HEK293 (cell line): Measurements from ENCODE around the gene CDT1.

Experiments
- CTCF ChIA-PET: fragments of 350-600 bp; formaldehyde crosslinking; extraction: SDS; loops from one replicate; lab custom pipeline; 2021; ENCODE audit warnings: antibody characterized with exemption; lab: Yijun Ruan, JAX
- POLR2A ChIA-PET: fragments of 300-600 bp; formaldehyde crosslinking; extraction: SDS; loops from one replicate; lab custom pipeline; 2020; ENCODE audit warnings: antibody characterized with exemption, inconsistent platforms; lab: Yijun Ruan, JAX
- H3K27ac ChIP-seq: fragments of 200-500 bp; sonication (Bioruptor generic); 2 replicates; pipeline ENCODE4 v1.5.1; 2014; ENCODE audit warnings: low read depth, low read length, control low read depth, inconsistent platforms; ENCODE audit errors: extremely low read depth
- H3K36me3 ChIP-seq, 2 experiments: fragments of 200-500 bp in 1 of 2; sonication (Bioruptor generic) in 1 of 2; 1 replicate in 1 of 2; 2 replicates in 1 of 2; pipeline ENCODE4 v1.5.1; 2014 to 2017; ENCODE audit warnings: inconsistent platforms in 2 of 2, low read length in 2 of 2; ENCODE audit not compliant: control insufficient read depth in 2 of 2, insufficient read depth in 1 of 2
- H3K4me1 ChIP-seq: fragments of 200-500 bp; sonication (Bioruptor generic); 2 replicates; pipeline ENCODE4 v1.5.1; 2014; ENCODE audit warnings: mild to moderate bottlenecking, low read length, inconsistent platforms; ENCODE audit not compliant: control insufficient read depth, insufficient read depth
- H3K4me3 ChIP-seq: 2 replicates; pipeline ENCODE4 v1.5.1; 2011; ENCODE audit warnings: low read depth, mild to moderate bottlenecking, control low read depth, low read length, moderate library complexity
- H3K9me3 ChIP-seq: fragments of 200-500 bp; sonication (Bioruptor generic); 2 replicates; pipeline ENCODE4 v1.5.1; 2014; ENCODE audit warnings: low read depth, low read length, inconsistent platforms; ENCODE audit not compliant: control insufficient read depth, insufficient read depth
- BCL11A ChIP-seq: fragments of 450-650 bp; formaldehyde crosslinking; IDR thresholded peaks from 2 replicates; pipeline ENCODE4 v1.5.1; 2016; ENCODE audit warnings: low read depth, missing biosample characterization, missing genetic modification characterization
- EGR2 ChIP-seq: fragments of 450-650 bp; formaldehyde crosslinking; IDR thresholded peaks from 2 replicates; pipeline ENCODE4 v1.5.1; 2016; ENCODE audit warnings: low read depth, missing biosample characterization, missing genetic modification characterization
- OVOL3 ChIP-seq: fragments of 450-650 bp; formaldehyde crosslinking; IDR thresholded peaks from 2 replicates; pipeline ENCODE4 v1.5.1; 2016; ENCODE audit warnings: missing biosample characterization, missing genetic modification characterization
- PBX3 ChIP-seq: sonication (generic); formaldehyde crosslinking; IDR thresholded peaks from 2 replicates; pipeline ENCODE4 v1.8.1; 2022; ENCODE audit warnings: mild to moderate bottlenecking, moderate library complexity, missing genetic modification reagents
- SP2 ChIP-seq: fragments of 450-650 bp; formaldehyde crosslinking; IDR thresholded peaks from 2 replicates; pipeline ENCODE4 v1.5.1; 2016; ENCODE audit warnings: missing biosample characterization, missing genetic modification characterization
- TCF7L2 ChIP-seq: IDR thresholded peaks from 2 replicates; pipeline ENCODE4 v1.6.1; 2011; ENCODE audit warnings: low read depth, mild to moderate bottlenecking, inconsistent platforms, low read length, moderate library complexity, borderline replicate concordance
- ZBTB11 ChIP-seq: fragments of 450-650 bp; formaldehyde crosslinking; conservative IDR thresholded peaks from 2 replicates; pipeline ENCODE4 v1.5.1; 2016; ENCODE audit warnings: low read depth, missing biosample characterization, missing genetic modification characterization
- ZBTB49 ChIP-seq: fragments of 450-650 bp; formaldehyde crosslinking; IDR thresholded peaks from 2 replicates; pipeline ENCODE4 v1.5.1; 2016; ENCODE audit warnings: missing biosample characterization, missing genetic modification characterization, low read depth
- ZBTB6 ChIP-seq: fragments of 450-650 bp; formaldehyde crosslinking; IDR thresholded peaks from 2 replicates; pipeline ENCODE4 v1.5.1; 2017; ENCODE audit warnings: missing biosample characterization, missing genetic modification characterization
- ZBTB7A ChIP-seq: fragments of 450-650 bp; formaldehyde crosslinking; IDR thresholded peaks from 2 replicates; pipeline ENCODE4 v1.5.1; 2016; ENCODE audit warnings: low read depth, missing biosample characterization, missing genetic modification characterization
- ZFHX2 ChIP-seq: fragments of 450-650 bp; formaldehyde crosslinking; conservative IDR thresholded peaks from 2 replicates; pipeline ENCODE4 v1.5.1; 2016; ENCODE audit warnings: missing biosample characterization, missing genetic modification characterization
- ZNF223 ChIP-seq: fragments of 450-650 bp; formaldehyde crosslinking; IDR thresholded peaks from 2 replicates; pipeline ENCODE4 v1.5.1; 2016; ENCODE audit warnings: missing biosample characterization, missing genetic modification characterization
- ZNF48 ChIP-seq: fragments of 450-650 bp; formaldehyde crosslinking; IDR thresholded peaks from 2 replicates; pipeline ENCODE4 v1.5.1; 2016; ENCODE audit warnings: missing biosample characterization, missing genetic modification characterization
- ZNF521 ChIP-seq: fragments of 450-650 bp; formaldehyde crosslinking; IDR thresholded peaks from 2 replicates; pipeline ENCODE4 v1.5.1; 2017; ENCODE audit warnings: missing biosample characterization, mild to moderate bottlenecking, missing genetic modification characterization
- ZNF548 ChIP-seq: fragments of 450-650 bp; formaldehyde crosslinking; IDR thresholded peaks from 2 replicates; pipeline ENCODE4 v1.5.1; 2016; ENCODE audit warnings: missing biosample characterization, missing genetic modification characterization
- ZNF596 ChIP-seq: fragments of 450-650 bp; IDR thresholded peaks from 2 replicates; pipeline ENCODE4 v1.5.0; 2018; ENCODE audit warnings: missing biosample characterization, mild to moderate bottlenecking, missing genetic modification characterization, moderate library complexity
- ZNF658 ChIP-seq: fragments of 450-650 bp; formaldehyde crosslinking; IDR thresholded peaks from 2 replicates; pipeline ENCODE4; 2016; ENCODE audit warnings: missing biosample characterization, missing genetic modification characterization
- ZNF692 ChIP-seq: fragments of 450-650 bp; formaldehyde crosslinking; IDR thresholded peaks from 2 replicates; pipeline ENCODE4 v1.5.1; 2016; ENCODE audit warnings: missing biosample characterization, missing genetic modification characterization
- ZNF777 ChIP-seq: fragments of 450-650 bp; formaldehyde crosslinking; IDR thresholded peaks from 2 replicates; pipeline ENCODE4 v1.5.1; 2017; ENCODE audit warnings: missing biosample characterization, missing genetic modification characterization, borderline replicate concordance
- ZNF830 ChIP-seq: fragments of 450-650 bp; IDR thresholded peaks from 2 replicates; pipeline ENCODE4 v1.5.0; 2018; ENCODE audit warnings: missing biosample characterization, missing genetic modification characterization, low read depth, mild to moderate bottlenecking, moderate library complexity
- ZSCAN30 ChIP-seq: fragments of 450-650 bp; IDR thresholded peaks from 2 replicates; pipeline ENCODE4 v1.5.1; 2018; ENCODE audit warnings: missing biosample characterization, mild to moderate bottlenecking, missing genetic modification characterization, moderate library complexity
- TF ChIP-seq, protein P1 (sequence below): fragments of 450-650 bp; formaldehyde crosslinking; IDR thresholded peaks from 2 replicates; pipeline ENCODE4 v1.5.1; 2017; ENCODE audit warnings: missing biosample characterization, missing genetic modification characterization

The CDT1 gene

DNA sequence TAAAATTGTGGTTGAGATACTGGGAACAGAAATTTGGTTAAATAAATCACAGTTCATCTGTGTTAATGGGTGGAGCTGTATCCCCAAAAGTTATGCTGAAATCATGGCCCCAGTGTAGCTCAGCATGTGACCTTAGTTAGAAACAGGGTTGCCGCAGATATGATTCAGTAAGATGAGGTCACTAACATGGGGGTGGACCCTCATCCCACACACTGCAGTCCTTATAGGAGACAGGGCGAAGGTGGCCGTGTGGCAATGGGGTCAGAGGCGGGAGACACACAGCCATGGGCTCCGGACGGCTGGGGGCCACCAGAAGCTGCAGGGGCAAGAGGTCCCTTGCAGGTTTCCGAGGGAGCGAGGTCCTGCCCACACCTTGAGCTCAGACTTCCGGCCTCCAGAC is 42.5 kb downstream of the CDT1 start:
- TF ChIP-seq ZNF48 (tag by site-specific recombination) (no peak), EGR2 (tag by site-specific recombination) (peak; percentile 68; the same call in 1 of the 2 replicates), ZFHX2 (tag by site-specific recombination) (peak; percentile 64), ZBTB11 (tag by site-specific recombination) (no peak), ZNF596 (tag by site-specific recombination) (no peak), ZBTB6 (tag by site-specific recombination) (no peak), ZBTB49 (no peak), BCL11A (tag by site-specific recombination) (no peak), ZNF777 (tag by site-specific recombination) (no peak)
- POLR2A ChIA-PET = interaction anchor here (0.8 kb wide), 1 partner anchor 11 kb away, joined by 3 read pairs; the partner anchor contains the start of genes GALNS and TRAPPC2L
- Histone ChIP-seq H3K4me1 (no peaks in the 10 kb centered on the region), H3K36me3 (no peaks in the 10 kb centered on the region), H3K27ac (no peak overlapping the region), H3K9me3 (no peaks in the 10 kb centered on the region), H3K4me3 (no peak overlapping the region)
- CTCF ChIA-PET = no interaction called here

- no peak overlapping the region for H3K27ac ChIP-seq
- no peaks in the 10 kb centered on the region for H3K9me3 ChIP-seq
- no peaks in the 10 kb centered on the region for H3K36me3 ChIP-seq
- TF ChIP-seq, protein P1, sequence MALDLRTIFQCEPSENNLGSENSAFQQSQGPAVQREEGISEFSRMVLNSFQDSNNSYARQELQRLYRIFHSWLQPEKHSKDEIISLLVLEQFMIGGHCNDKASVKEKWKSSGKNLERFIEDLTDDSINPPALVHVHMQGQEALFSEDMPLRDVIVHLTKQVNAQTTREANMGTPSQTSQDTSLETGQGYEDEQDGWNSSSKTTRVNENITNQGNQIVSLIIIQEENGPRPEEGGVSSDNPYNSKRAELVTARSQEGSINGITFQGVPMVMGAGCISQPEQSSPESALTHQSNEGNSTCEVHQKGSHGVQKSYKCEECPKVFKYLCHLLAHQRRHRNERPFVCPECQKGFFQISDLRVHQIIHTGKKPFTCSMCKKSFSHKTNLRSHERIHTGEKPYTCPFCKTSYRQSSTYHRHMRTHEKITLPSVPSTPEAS = no peak
- no peak for TF ChIP-seq ZNF830 (tag by site-specific recombination)
- no peak for TF ChIP-seq ZNF223 (tag by site-specific recombination)
- TF ChIP-seq PBX3 (CRISPR knock-in tag) = no peak
- no peak for TF ChIP-seq ZBTB7A (tag by site-specific recombination)
- no peak for TF ChIP-seq SP2 (tag by site-specific recombination)
- TF ChIP-seq ZNF548 (tag by site-specific recombination) = no peak
- no peak for TF ChIP-seq ZNF692
- TF ChIP-seq ZNF521 (tag by site-specific recombination) = no peak
- no peak for TF ChIP-seq ZSCAN30 (tag by site-specific recombination)
- TF ChIP-seq TCF7L2 = no peak
- TF ChIP-seq ZNF658 = no peak
- TF ChIP-seq OVOL3 (tag by site-specific recombination) = no peak
- CTCF ChIA-PET = no interaction called here
- H3K4me3 ChIP-seq = no peak overlapping the region
- H3K4me1 ChIP-seq = no peaks in the 10 kb centered on the region
- POLR2A ChIA-PET = no interaction called here
These were observed 44.1 kb downstream of the CDT1 start for GRCh38 chr16:88847654-88848053.
